Measurements from ENCODE around the gene SNRPD3. TPM values are rescaled to one million over a fixed set of nuclear protein-coding genes. Genes with fewer than 3 reads are reported as not detected.
"Not testable (repeated sequence)": the region's sequence is repeated elsewhere in the genome, so short reads cannot be mapped to it uniquely, and the experiment has no call there.

Gene SNRPD3
- total RNA-seq, 1 experiment from 2014 or later = 182 TPM

DNA sequence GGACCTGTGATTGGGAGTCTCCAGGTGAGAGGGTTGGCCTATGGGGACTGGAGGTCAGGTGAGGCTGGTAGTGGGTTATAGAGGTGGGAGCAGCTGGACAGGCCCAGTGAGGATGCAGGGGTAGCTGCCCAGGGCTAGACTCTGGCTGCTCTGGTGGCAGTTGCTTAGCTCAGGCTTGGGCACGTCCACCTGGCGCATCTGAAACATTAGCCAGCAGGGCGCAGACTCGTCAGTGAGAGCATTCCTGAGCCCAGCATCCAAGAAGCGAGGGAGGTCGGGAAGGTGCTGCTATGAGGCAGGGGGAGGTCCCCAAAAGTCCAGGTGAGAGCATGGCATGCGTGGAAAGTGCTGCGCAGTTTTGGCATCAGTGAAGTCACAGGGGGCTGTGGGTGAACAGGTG lies 43.7 kb downstream of the SNRPD3 start:
- in situ Hi-C loops (cut with HindIII; ENCODE audit: low pct_unique_long_range_greater_than_20kb, low sequenced_read_pairs) = no loop called here
- DNase-seq (ENCODE audit: low read depth) = no peak

DNA sequence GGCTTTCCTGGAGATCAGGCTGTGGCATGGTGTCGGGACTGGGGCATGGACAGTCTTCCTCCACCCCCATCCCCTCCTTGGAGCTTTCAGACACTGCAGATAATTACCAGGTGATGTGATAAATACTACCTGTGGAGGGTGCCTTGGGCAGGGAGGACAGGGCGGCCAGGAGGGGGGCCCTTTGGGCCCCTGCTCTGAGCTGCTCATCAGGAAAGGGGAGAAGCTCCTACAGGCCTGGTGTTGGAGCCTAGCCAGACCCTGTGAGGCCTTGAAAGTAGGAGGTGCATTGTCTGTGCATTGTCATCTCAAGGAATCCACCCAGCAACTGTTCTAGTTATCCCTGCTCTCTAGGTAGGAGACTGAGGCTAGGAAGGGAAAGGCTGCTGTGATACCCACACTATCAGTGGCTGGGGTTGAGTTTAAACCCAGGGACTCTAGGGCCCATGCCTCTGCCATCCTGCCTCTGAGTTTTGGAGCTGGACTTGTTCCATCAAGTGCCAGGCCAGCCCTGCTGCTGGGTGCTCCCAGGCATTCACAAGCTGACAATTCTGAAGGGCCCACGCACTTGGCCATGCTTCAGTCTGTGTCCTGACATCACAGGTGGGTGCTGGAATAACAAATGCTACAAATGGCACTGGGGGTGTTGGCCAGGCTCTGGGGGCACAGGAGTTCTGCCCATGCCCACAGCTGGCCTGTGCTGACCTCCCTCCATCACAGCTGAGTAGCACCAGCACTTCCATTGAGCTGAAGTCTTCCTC lies 44.3 kb downstream of the SNRPD3 start:
- in situ Hi-C loops (cut with HindIII; ENCODE audit: low pct_unique_long_range_greater_than_20kb, low sequenced_read_pairs) = not testable (repeated sequence)

DNA sequence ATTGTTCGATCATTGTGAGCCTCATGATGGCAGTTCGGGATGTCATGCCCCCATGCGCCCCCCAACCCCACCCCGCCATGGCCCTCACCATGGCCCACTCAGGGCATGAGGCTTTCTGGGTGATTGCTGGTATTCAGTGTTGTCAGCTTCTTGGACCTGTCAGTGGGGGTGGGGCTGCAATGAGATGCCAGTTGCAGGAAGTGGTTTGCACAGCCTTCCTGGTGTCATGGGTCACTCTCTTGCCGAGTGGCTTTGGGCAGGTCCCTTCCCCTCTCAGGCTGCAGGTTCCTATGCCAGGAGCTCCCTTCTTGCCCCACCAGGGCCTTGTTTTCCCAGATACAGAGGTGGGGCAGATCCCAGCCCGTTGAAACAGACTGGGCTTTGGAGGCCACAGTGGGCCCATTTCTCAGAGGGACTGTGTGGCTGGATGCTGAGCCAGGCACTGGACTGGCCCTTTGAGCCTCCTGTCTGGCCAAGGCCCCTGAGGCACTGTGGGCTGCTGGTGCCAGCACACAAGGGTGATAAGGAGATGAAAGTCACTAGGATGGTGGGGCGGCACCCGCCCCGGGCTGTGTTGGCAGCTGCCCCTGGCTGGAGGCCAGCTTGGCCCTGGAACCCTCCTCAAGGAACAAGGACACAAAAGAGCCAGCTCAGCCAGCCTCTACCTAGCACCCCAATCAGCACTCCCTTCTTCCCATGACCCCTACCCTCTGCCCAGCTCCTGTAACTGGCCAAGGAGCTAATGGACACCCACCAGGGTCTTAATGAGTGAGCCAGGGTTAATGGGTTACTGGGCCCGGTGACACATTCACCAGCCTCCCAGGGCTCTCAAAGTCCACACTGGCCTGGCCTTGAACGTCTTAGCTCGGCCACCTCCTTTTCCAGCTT lies 45.7 kb downstream of the SNRPD3 start:
- DNase-seq (ENCODE audit: low read depth) = peak; percentile 92
- in situ Hi-C loops (cut with HindIII; ENCODE audit: low pct_unique_long_range_greater_than_20kb, low sequenced_read_pairs) = no loop called here

More for the DNA sequence above, 44.3 kb downstream of the SNRPD3 start:
- DNase-seq (ENCODE audit: low read depth) = peak; percentile 39

DNA sequence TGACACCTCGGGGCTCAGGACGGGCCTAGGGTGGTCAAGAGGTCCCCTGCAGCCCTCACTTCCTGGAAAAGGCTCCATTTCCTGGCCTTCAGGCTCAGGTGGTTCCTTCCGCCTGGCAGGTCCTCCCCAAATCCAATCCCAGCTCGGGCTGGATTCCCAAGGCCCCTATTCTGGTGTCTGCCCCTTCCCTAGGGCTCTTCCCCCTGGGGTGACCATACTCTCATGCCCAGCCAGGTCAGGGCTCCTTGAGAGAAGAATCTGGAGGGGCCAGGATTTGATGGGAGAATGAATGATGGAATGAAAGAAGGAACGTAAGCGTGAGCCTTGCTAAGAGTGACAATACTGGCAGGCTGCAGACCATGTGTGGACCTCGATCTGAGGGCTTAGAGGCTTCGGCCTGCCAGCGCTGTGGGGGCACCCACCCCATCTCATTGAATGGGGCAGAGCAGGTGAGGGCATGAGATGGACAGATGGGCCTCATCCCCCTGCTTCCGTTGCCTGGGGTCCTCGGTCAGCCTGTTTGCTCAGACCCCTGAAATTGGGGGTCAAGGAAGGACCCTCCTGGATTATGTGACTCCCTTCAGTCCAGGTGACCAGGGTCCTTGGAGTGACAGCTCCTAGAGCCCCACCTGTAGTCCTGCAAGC lies 46.4 kb downstream of the SNRPD3 start:
- not testable (repeated sequence) for DNase-seq (ENCODE audit: low read depth)

DNA sequence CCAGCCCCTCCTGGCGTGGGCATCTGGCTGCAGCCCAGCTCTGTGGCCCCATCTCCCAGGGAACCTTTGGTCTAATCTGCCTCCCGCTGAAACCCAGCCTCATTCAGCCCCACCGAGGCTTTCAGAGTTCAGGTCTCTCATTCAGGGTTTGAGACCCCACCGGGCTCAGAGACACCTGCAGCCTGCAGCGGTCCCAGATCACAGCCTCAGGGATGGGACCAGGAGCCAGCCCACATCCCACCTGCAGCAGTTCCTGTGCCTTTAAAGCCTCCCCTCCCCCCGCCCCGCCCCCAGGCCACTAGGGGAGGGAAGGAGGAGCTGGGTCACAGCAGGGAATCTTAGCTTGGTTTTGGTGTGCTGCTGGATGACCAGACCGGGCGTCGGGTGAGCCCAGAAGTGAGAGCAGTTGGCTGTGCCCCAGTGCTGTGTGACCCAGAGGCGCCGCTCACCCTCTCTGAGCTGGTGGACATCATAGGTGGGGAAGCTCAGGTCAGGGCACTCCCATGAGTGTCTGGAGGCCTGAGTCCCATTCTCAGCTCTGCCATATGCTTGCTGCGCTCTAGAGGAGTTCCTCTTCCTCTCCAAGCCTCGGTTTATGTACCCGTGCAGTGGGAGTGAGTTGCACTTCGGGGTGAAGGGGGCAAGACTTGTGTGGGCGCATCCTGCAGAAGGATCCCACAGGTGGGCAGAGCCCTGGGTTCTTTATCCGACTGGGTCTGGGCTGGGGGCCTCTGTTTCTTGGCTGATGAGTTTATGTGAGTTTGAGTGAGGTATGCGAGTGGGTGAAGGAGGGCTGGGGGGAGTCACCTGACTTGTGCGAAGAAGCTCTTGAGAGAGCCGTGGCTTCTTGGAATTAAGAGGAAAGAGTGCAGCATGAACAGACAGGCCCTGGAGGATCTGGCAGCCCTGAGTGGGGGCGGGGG lies 47.3 kb downstream of the SNRPD3 start, which contains the start of gene GGT1:
TSS of gene GGT1 (plus strand) at position 347 of the 923 bp plus-strand sequence. CDS start 7,889 bp downstream, outside the sequence.
- peak; percentile 74 for DNase-seq (ENCODE audit: low read depth)
- in situ Hi-C loops (cut with HindIII; ENCODE audit: low pct_unique_long_range_greater_than_20kb, low sequenced_read_pairs) = not testable (repeated sequence)

More for the DNA sequence above, 46.4 kb downstream of the SNRPD3 start:
- in situ Hi-C loops (cut with HindIII; ENCODE audit: low pct_unique_long_range_greater_than_20kb, low sequenced_read_pairs) = not testable (repeated sequence)

DNA sequence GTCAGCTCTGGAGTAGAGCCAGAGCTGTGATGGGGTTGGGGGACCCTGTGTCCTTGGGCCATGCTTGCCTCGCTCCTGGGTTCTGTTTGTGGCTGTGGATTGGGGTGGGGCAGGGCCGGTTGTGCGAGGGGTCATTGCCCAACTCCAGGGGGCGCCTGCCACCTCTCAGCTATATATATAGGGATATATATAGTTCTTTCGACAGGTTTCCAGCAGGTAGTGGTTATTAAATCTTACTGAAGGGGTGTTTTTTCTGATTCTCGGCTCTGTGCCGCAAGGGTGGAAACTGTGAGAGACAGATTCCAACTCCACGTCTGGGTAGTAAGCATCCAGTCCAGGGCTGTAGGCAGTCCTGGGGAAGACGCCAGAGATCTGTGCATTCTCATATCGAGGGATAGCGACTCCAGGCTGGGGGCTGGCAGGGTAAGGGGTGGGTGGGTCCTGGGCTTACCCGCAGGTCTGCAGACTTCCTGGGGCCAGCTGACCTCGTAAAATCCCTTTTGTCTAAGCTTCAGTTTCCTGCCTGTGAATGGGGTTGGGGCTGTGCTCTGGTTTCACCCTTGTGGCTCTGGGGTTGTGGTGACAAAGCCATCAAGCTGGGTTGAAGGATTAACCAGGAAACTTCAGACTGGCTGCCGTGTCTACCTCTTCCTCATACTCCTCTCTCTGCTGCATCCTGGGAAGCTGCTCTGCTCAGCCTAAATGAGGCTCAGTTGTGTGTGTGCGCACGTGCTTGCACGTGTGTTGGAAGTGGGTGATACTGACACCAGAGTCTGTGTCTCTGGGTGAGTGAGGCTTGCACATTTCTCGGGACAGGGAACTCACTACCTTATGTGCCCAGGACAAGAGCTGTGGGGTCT lies 48.2 kb downstream of the SNRPD3 start:
- in situ Hi-C loops (cut with HindIII; ENCODE audit: low pct_unique_long_range_greater_than_20kb, low sequenced_read_pairs) = not testable (repeated sequence)
- DNase-seq (ENCODE audit: low read depth) = peak; percentile 69

DNA sequence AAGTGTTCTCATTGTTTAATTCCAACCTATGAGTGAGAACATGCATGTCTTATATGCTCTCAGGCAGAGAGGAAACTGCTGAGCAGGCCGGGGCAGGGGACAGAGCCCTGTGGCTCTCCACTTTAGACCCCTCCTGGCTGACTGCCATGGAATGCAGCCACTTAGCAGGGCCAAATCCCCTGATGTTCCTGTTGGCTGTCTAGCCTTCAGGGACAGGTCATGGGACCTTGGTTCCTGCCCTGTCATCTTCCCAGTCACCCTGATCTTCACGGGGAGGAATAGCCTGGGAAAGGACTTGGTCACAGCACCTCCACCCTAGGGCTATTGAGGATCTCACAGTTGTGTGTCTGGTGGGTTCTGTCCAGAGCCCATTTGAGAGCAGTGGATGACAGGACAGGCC lies 50.5 kb downstream of the SNRPD3 start:
- DNase-seq (ENCODE audit: low read depth); in situ Hi-C loops (cut with HindIII; ENCODE audit: low pct_unique_long_range_greater_than_20kb, low sequenced_read_pairs): not testable (repeated sequence)

DNA sequence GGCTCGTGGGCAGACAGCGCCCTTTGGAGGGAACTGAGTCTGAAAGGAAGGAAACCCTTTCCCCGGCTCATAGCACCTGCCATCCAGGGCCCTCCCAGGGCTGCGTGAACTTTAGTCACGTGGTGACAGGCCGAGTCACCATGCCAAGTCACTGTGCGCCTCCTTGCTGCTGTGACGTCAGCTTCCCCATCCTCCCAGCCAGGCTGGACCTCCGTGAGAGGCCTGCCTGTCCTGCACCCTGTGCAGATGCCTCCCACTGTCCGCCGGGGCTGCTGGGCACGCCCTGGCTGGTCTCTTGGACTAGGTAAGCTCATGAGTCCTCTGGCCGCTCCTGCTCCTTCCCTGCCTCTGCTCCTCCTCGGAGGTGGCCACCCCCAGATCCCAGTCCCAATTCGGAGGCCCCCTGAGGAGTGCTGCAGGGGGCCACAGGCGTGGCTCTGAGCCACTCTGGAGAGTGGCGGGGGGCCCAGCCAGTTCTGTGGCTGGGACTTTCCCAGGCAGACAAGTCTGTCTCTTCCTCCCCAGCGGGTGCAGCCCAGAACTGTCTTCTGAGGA lies 51.7 kb downstream of the SNRPD3 start:
- peak; percentile 91 for DNase-seq (ENCODE audit: low read depth)
- in situ Hi-C loops (cut with HindIII; ENCODE audit: low pct_unique_long_range_greater_than_20kb, low sequenced_read_pairs) = not testable (repeated sequence)

DNA sequence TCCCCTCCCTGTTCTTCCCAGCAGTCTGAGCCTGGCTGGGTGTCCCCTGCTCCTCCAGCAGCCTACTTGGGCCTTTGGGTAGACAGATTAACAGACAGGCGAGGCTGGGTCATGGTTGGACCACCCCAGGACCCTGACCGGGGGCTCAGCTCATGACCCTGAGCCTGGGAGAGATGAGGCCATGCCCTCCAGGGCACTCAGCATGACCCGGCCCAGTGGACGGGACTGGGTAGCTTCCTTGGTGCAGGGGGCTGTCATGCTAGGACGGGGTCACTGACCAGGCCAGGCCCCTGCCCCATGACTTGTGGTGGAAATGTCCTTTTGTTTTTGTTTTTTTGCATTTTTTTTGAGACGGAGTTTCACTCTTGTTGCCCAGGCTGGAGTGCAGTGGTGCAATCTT lies 52.5 kb downstream of the SNRPD3 start:
- in situ Hi-C loops (cut with HindIII; ENCODE audit: low pct_unique_long_range_greater_than_20kb, low sequenced_read_pairs); DNase-seq (ENCODE audit: low read depth): not testable (repeated sequence)

DNA sequence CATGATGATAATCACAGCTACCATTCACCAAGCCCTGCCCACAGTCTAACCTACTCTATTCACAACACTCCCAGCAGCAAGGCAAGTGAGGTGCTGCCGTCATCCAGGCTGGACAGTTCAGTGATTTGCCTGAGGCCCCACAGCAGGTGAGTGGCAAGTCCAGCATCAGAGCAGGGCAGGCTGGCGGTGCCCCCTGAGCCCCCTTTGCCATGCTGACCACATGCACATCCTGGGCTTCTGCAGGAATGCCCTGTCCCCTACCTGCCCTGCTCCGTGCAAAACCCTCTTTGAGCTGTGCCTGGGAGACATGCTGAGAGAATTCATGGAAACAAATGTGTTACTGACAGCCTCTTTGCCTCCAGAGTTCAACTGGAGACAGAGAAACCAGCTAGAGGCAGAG lies 54.1 kb downstream of the SNRPD3 start:
- in situ Hi-C loops (cut with HindIII; ENCODE audit: low pct_unique_long_range_greater_than_20kb, low sequenced_read_pairs); DNase-seq (ENCODE audit: low read depth): not testable (repeated sequence)

DNA sequence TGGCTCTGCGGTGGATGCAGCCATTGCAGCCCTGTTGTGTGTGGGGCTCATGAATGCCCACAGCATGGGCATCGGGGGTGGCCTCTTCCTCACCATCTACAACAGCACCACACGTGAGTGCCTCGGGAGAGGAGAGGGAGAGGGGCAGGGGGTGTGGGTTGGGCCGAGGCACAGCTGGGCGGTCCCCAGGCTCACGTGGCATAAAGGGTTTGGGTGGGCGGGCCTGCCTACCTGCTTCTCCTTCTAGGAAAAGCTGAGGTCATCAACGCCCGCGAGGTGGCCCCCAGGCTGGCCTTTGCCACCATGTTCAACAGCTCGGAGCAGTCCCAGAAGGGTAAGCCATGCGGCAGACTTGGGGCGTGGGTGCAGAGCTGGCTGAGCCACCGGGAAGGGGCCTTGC lies 59.0 kb downstream of the SNRPD3 start:
- DNase-seq (ENCODE audit: low read depth); in situ Hi-C loops (cut with HindIII; ENCODE audit: low pct_unique_long_range_greater_than_20kb, low sequenced_read_pairs): not testable (repeated sequence)

DNA sequence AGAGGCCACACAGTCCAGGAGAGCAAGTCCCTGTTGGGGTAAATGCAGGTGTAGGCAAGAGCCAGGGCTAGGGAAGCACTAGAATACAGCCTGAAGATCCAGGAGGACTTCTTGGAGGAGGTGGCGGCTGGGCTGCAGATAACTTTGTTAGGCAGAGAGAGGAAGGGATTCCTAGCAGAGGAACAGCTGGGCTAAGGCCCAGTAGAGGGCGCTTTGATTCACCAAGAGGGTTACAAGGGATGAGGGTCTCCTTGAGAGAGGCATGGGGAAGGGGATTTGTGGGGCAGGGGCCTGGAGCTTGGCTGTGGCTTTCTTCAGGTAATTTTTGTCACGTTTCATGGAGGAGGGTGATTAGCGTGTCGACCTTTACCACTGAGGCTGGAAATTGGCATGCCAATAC lies 65.4 kb downstream of the SNRPD3 start:
- in situ Hi-C loops (cut with HindIII; ENCODE audit: low pct_unique_long_range_greater_than_20kb, low sequenced_read_pairs); DNase-seq (ENCODE audit: low read depth): not testable (repeated sequence)

DNA sequence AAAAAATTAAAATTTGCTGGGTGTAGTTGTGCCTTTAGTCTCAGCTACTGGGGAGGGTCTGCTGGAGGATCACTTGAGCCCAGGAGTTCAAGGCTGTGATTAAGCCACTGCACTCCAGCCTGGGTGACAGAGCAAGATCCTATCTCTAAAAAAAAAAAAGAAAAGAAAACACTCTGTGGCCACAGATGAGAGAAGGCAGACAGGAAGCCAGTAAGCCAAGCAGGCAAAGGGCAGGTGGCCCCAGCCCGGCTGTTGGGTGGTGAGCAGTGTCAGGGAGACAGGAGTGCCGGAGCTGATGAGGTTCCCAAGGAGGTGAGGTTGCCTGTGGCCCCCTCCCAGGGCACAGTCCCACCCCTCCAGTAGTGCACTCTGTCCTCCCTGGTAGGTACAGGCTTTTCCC lies 66.8 kb downstream of the SNRPD3 start:
- DNase-seq (ENCODE audit: low read depth) = peak; percentile 72
- in situ Hi-C loops (cut with HindIII; ENCODE audit: low pct_unique_long_range_greater_than_20kb, low sequenced_read_pairs) = not testable (repeated sequence)

All from Caki2 (cell line).